GM20000 (cell line): ENCODE measurements around the gene ANKS1B.
A peak's percentile ranks its signal among the peaks of the same experiment; 100 is the strongest.

ENCODE experiments used
- DNase-seq: peaks from one replicate; pipeline ENCODE4 v3.0.0; 2012; ENCODE audit warnings: low spot score
- CTCF ChIP-seq: IDR thresholded peaks from 2 replicates; pipeline ENCODE4 v1.5.1; 2012; ENCODE audit warnings: mild to moderate bottlenecking, control low read depth; ENCODE audit errors: extremely low read depth, missing control alignments

Gene ANKS1B

DNA sequence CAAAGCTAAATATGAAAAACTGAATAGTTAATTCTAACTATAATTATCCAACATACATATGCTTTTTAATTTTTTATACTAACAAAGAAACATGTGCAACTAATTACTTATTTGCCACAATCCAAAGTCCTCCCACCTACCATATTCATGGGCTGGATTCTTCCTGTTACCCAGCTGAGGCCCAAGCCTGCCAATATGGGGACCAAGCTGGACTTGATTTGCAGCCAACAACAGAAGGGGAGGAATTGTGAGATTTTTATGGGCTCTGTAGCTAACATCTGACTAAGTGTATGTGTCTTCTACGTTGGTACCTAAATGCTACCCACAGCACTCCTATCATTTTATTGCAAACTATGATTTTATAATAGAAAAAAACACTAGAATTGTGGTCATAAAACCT, 13.1 kb upstream of the ANKS1B start:
- DNase-seq, result no peak
- no peak for TF ChIP-seq CTCF

DNA sequence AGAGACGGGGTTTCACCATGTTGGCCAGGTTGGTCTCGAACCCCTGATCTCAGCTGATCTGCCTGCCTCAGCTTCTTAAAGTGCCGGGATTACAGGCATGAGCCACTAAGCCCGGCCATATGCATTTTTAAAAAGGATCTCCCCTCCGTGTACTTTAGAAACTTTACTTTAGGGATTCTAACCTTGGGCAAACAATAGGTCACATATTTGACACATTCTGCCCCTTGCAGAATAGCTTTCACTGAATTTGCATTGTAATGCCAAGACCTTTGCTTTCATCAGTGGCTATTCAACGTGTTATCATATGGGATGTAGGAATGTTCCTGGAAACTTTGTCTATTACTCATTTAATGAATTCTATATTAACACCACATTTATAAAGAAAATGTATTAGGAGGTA, 11.4 kb upstream of the ANKS1B start:
- TF ChIP-seq CTCF, result no peak
- no peak for DNase-seq

- no peak for DNase-seq
- TF ChIP-seq CTCF, result no peak
Observed at GRCh38 chr12:99985631-99986030, 895 bp upstream of the ANKS1B start.

GRCh38 chr12:99985129-99985570, 414 bp upstream of the ANKS1B start:
- no peak for DNase-seq
- TF ChIP-seq CTCF, result no peak

DNA sequence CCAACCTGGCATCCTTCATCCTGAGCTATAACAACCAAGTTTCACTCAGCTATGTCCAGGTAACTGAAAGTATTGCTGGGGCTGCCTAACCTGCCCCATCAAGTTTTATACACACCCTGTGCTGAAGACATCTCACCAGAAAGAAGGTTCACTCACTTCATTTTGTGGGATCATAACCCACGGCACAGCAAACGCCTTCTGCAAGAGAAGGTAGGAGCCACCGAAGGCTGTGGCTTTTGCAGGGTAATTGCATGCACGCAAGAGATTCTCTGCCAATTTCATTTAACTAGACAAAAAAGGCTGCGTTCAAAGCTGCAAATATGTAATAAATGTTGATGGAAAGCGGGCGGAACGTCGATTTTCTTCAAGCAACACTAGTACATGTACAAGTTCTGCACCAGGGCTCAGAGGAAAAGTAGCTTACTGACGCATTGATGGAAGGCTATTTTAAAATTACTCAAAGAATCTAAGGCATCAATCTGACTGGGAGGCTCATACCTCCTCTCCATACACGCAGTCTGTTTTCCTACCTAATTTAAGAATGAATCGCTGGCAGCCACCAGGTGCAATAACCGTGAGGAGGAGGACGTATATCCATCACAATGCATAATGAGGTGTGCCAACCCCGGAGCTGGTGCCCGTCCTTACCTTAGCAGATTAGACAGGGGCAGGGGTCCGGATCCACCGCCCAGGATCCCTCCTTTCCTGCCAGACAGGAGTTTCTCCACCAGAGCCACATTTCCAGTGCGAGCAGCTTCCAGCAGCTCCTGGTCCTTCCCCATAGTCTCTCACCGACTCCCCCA, 1.1 kb downstream of the ANKS1B start:
- DNase-seq, result peak; percentile 30
- no peak for TF ChIP-seq CTCF

GRCh38 chr12:99981639-99982190, 3.0 kb downstream of the ANKS1B start:
- TF ChIP-seq CTCF, result no peak
- no peak for DNase-seq

GRCh38 chr12:99979471-99979870, 5.3 kb downstream of the ANKS1B start:
- no peak for TF ChIP-seq CTCF
- DNase-seq, result no peak
